Measurements from ENCODE around the gene ACOT13.

ACOT13 gene

DNA sequence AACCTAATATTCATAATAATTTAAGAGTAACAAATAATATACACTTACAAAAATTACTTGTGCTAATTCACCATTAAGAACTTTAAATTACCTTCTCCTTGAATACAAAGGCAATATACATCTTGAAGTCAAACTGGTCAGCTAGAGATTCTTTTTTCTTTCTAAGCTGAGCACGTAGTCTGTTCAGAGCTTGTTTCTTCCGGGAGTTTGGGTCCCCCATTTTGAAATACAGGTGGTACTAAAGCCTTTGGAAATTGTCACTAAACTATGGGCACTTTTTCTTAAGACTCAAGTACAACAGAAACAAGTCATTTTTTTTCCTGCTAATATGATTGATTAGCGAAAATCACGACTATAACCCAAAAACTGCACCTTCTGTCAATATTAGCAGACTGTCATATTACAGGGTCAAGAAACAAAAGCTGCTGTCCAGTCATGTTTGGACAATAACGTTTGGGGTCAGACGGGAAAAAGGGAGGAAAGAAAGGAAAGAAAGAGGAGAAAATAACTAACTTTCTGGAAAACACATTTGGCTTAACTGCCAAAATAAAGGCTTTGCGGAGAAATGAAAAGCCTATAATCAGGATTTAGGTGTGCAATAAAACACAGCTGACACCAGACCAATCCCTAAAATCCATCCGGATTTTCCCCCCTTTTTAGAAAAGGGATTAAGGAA lies 51.7 kb downstream of the ACOT13 start:
- no peak for DNase-seq (ENCODE audit: extremely low read depth, low read depth)
- TF ChIP-seq, protein P1, sequence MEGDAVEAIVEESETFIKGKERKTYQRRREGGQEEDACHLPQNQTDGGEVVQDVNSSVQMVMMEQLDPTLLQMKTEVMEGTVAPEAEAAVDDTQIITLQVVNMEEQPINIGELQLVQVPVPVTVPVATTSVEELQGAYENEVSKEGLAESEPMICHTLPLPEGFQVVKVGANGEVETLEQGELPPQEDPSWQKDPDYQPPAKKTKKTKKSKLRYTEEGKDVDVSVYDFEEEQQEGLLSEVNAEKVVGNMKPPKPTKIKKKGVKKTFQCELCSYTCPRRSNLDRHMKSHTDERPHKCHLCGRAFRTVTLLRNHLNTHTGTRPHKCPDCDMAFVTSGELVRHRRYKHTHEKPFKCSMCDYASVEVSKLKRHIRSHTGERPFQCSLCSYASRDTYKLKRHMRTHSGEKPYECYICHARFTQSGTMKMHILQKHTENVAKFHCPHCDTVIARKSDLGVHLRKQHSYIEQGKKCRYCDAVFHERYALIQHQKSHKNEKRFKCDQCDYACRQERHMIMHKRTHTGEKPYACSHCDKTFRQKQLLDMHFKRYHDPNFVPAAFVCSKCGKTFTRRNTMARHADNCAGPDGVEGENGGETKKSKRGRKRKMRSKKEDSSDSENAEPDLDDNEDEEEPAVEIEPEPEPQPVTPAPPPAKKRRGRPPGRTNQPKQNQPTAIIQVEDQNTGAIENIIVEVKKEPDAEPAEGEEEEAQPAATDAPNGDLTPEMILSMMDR (IDR thresholded peaks at IDR 0.05; ENCODE audit: low read depth, low read length, missing control alignments): no peak

DNA sequence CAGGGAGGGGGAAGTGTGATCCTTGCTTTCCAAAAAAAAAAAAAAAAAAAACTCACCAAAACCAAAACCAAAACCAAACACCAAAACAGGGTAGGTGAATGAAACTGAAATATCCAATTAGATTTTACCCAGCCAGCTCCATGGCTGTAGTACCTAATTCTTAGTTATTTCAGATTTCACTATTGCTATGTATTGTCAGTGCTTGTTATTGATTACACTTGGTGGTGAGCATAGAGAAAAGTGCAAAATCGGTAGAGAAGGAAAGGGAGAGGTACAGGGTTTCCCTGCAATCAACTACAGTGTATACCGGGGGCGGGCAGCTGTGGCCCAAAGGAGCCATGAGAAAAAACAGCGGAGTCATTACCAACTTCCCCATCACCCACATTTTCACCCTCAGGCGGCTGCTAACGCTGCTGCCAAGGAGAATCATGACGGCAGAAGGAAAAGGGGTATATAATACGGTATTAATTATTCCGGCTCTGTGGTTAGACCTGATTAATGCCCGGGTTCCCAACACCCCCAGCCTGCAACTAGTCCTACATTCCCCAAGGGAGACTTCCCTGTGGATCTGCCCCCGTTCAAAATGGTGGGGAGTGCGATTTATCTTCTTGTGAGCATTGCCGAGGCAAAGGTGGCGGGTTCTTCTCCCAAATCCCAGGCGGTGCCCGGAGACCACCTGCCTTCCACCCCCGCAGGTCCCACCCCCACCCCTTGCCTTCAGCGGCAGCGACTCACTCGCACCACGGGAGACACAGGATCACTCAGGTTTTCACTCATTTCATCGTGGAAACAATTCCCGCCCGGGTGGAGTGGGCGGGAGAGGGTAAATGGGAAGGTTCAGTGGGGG lies 52.5 kb downstream of the ACOT13 start, which contains the start of gene C6orf62:
Gene C6orf62 (minus strand): TSS at position 30 of the 847 bp plus-strand sequence. CDS start 486 bp downstream, outside the sequence.
- TF ChIP-seq, protein P1 (IDR thresholded peaks at IDR 0.05; ENCODE audit: low read depth, low read length, missing control alignments): no peak
- H3K4me3 ChIP-seq (replicated peaks; ENCODE audit: low read depth, low read length): peak within 1 kb of the TSS; percentile 95
- no peak for DNase-seq (ENCODE audit: extremely low read depth, low read depth)

More for the DNA sequence above, 51.7 kb downstream of the ACOT13 start:
- peak overlapping the region; percentile 95 for H3K4me3 ChIP-seq (replicated peaks; ENCODE audit: low read depth, low read length)

DNA sequence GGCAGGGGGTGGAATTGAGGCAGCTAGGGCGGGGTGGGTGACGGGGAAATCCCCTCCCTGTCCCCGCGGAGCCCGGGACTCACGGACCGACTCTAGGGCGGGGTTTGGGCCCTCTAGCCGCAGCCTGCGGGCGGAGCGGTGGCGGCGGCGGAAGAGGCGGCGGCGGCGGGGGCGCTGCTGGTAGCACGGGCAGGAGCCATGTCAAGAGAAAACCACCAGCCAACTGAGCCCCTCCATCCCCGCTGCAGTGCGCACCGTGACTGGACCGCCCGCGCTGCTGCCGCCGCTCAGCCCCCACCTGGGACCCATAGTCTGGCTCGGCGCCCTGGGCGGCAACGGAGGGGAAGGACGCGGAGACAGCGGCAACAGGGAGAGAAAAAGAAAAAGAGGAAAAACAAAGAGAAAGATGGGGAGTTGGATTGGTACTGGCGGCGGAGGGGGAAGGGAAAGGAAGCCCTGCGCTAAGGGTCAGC lies 53.3 kb downstream of the ACOT13 start:
- H3K4me3 ChIP-seq (replicated peaks; ENCODE audit: low read depth, low read length): peak overlapping the region; percentile 95
- TF ChIP-seq, protein P1 (IDR thresholded peaks at IDR 0.05; ENCODE audit: low read depth, low read length, missing control alignments): no peak
- DNase-seq (ENCODE audit: extremely low read depth, low read depth): no peak

DNA sequence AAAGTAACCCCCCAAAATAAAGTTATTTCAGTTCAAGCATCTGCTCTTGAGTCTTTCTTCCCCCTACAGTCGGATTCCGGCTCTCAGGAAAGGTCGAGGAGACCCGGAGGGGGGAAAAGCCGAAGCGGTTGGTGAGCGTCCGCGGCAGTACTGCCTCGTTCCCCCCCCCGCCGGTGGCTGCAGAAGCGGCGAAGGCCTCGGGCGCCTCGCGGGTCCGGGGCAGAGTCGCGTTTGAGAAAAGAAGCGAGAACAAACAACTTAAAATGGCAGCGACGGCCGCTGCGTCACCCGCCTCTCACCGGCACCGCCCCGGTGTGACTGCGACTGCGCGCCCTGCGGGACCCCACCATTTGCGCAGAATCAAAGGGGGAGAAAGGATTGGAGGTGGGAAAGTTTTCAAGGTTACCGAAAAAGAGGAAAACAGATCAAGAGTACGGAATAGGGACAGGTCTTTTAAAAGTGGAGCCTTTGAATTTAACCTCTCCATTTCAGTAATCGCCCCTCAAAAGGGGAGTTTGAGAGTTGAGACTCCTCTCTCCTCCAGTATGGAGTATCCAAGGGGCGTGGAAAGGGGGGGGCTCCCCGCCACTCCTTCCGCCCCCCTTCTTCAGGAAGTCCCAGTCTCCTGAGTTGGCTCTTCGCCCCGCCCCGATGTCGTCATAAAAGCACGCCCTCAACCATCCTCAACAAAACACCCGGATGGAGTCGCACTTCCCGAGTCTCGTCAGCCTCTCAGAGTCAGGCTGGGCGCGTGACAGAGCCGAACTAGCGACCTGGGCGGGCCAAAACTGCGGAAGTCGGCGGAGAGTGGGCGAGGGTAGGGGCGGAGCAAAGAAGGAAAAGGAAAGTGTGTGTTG lies 54.0 kb downstream of the ACOT13 start:
- TF ChIP-seq, protein P1 (IDR thresholded peaks at IDR 0.05; ENCODE audit: low read depth, low read length, missing control alignments): no peak
- peak overlapping the region; percentile 95 for H3K4me3 ChIP-seq (replicated peaks; ENCODE audit: low read depth, low read length)

DNA sequence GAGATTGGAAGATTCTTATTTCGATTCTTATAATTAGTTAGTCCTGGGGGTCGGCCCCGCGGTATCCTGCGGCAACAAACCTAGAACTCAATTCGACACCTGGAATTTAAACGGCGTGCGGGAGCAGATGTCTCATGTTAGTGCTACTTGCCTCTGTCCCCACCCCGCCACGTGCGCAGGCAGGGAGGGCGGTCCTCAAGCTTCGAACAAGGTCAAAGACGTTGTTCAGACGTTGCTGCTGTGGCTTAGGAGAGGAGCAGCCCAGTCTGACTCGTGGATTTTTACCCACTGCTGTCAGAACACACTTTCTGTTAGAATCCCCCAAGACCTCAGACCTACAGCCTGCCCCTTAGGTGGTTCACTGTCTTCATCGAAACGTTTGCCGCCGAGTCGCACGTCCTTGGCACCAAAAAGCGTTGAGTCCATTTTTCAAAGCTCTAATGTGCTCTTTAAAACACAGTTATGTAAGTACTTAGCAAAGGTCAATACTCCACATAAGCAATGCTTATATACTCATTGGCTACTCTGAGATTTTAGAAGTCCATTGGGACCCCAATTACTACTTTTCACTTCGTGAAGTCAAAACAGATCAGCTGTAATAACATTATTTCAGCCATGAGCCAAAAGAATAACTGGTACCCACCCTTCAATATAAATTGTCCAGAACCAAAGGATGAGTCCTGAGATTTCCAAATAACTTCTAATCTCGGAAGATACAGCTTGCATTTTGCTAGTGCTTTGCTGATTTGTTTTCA lies 54.8 kb downstream of the ACOT13 start:
- H3K4me3 ChIP-seq (replicated peaks; ENCODE audit: low read depth, low read length): peak overlapping the region; percentile 95
- DNase-seq (ENCODE audit: extremely low read depth, low read depth): no peak
- TF ChIP-seq, protein P1 (IDR thresholded peaks at IDR 0.05; ENCODE audit: low read depth, low read length, missing control alignments): no peak

More for the DNA sequence above, 54.0 kb downstream of the ACOT13 start:
- DNase-seq (ENCODE audit: extremely low read depth, low read depth): peak; percentile 99

Data from HFF-Myc (cell line).